ENCODE data around the gene F7.
"Not testable (repeated sequence)": the region's sequence is repeated elsewhere in the genome, so short reads cannot be mapped to it uniquely, and the experiment has no call there.

F7 gene

DNA sequence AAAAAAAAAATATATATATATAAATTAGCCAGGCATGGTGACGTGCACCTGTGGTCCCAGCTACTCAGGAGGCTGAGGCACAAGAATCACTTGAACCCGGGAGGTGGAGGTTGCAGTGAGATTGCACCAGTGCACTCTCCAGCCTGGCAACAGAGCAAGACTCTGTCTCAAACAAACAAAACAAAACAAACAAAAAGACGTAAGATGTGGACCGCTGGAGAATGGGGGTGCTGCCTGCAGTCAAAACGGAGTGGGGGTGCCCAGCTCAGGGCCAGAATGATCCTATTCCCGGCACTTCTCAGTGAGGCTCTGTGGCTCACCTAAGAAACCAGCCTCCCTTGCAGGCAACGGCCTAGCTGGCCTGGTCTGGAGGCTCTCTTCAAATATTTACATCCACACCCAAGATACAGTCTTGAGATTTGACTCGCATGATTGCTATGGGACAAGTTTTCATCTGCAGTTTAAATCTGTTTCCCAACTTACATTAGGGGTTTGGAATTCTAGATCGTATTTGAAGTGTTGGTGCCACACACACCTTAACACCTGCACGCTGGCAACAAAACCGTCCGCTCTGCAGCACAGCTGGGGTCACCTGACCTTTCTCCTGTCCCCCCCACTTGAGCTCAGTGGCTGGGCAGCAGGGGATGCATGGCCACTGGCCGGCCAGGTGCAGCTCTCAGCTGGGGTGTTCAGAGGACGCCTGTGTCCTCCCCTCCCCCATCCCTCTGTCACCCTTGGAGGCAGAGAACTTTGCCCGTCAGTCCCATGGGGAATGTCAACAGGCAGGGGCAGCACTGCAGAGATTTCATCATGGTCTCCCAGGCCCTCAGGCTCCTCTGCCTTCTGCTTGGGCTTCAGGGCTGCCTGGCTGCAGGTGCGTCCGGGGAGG lies at the start of gene F7:
Gene F7 (plus strand): TSS at position 760 of the 889 bp plus-strand sequence. CDS start 51 bp downstream, at position 811.
- no peak for DNase-seq

DNA sequence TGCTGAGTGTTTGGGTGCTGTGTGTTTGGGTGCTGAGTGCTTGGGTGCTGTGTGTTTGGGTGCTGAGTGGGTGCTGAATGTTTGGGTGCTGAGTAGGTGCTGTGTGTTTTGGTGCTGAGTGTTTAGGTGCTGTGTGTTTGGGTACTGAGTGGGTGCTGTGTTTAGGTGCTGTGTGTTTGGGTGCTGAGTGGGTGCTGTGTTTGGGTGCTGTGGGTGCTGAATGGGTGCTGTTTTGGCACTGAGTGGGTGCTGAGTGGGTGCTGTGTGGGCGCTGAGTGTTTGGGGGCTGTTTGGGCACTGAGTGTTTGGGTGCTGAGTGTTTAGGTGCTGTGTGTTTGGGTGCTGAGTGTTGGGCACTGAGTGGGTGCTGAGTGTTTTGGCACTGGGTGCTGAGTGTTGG lies 48.5 kb upstream of the F7 start:
- no peak for DNase-seq

DNA sequence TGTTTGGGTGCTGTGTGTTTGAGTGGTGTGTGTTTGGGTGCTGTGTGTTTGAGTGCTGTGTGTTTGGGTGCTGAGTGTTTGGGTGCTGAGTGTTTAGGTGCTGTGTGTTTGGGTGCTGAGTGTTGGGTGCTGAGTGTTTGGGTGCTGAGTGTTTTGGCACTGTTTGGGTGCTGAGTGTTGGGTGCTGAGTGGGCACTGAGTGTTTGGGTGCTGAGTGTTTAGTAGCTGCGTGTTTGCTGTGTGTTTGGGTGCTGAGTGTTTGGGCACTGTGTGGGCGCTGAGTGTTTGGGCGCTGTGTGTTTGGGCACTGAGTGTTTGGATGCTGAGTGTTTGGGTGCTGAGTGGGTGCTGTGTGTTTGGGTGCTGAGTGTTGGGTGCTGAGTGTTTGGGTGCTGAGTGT lies 48.0 kb upstream of the F7 start:
- not testable (repeated sequence) for DNase-seq

DNA sequence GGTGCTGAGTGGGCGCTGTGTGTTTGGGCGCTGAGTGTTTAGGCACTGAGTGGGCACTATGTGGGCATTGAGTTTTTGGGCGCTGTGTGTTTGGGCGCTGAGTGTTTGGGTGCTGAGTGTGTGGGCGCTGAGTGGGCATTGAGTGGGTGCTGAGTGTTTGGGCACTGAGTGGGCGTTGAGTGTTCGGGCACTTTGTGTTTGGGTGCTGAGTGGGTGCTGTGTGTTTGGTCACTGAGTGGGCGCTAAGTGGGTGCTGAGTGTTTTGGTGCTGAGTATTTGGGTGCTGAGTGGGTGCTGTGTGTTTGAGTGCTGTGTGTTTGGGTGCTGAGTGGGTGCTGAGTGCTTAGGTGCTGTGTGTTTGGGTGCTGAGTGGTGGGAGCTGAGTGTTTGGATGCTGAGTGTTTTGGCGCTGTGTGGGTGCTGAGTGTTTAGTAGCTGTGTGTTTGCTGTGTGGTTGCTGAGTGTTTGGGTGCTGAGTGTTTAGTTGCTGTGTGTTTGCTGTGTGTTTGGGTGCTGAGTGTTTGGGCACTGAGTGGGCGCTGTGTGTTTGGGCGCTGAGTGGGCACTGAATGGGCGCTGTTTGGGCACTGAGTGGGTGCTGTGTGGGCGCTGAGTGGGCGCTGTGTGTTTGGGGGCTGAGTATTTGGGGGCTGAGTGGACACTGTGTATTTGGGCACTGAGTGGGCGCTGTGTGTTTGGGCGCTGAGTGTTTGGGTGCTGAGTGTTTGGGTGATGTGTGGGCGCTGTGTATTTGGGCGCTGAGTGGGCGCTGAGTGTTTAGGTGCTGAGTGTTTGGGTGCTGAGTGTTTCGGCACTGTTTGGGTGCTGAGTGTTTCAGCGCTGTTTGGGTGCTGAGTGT lies 47.2 kb upstream of the F7 start:
- DNase-seq: no peak

DNA sequence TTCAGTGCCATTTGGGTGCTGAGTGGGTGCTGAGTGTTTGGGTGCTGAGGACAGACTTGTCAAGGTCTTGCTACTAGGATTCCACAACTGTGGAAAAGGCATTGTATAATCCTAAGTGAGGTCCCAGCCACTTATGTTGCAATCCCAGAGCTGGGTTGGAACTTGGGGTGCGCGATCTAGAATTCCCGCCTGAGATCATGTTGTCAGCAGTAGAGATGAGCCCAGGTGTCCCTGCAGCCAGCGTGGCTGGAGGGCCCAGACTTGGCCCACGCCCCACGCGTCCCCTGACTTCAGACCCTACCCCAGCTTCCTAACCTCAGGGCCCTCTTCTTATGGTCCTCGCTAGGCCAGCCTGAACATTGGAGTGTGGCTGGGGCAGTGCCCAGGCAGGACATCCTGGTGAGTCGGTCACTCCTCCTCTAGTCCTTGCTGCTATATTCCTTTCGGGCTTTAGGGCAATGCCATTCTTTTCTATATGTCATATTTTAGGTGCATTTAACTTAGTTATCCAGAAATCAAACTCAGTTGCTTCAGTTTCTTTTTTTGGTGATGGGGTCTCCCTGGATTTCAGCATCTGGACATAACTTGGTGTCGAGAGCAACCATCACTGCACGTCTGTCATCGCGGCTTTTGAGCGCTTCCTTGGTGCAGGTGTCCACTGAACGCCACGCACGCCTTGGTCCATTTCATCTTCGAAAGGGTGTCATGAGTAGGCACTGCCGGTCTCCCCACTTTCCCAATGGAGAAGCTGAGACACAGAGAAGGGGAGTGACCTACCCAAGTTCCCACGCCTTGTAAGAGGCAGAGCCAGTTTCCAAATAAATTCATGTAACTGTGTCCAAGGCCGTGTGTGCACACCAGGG lies 46.4 kb upstream of the F7 start:
- DNase-seq: no peak

DNA sequence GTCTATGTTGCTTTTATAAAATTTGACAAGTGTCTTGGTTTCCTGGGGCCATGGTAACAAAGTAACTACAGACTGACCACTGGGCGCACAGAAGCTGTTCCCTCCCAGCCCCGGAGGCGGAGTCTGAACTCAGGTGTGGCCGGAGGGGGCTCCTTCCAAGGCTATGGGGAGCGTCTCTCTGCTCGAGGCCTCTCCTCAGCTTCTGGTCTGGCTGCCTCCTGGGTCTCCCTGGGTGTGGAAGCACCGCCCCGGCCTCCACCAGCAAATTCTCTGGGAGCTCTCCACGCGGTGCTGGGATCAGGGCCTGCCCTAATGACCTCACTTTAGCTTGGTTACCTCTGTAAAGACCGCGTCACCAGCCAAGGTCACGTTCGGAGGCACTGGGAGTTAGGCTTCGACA lies 45.7 kb upstream of the F7 start:
- DNase-seq: no peak

DNA sequence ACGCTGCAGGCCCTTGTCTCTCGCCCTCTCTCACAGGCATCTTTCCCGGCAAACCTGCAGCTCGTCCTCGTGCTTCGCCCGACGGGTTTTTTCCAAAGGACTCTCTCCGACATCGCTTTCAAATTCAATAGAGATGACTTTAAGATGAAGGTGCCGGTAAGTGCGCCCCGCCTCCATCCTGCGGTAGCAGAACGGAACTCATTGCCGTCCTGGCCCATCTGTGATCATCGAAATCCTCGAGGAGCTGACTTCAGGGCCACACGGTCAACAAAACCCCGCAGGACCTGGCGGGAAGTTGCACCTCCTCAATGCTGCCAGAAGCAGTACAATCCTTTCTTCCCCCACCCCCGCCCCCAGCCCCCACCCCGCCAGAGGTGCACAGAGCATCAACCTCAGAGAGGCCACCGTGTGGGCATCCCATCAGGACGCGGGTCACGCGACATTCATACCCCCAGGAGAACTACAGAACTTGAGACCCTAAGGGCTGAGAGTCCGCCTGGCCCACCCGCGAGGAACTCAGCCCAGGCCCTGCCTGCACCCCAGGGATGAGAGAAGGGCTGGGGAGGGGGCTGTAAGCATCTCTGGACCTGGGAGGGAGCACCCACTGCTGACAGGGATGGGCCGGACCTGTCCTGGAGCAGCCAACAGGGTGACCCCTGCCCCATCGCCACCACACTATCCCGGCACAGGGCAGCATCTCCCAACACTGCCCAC lies 44.9 kb upstream of the F7 start:
- no peak for DNase-seq

DNA sequence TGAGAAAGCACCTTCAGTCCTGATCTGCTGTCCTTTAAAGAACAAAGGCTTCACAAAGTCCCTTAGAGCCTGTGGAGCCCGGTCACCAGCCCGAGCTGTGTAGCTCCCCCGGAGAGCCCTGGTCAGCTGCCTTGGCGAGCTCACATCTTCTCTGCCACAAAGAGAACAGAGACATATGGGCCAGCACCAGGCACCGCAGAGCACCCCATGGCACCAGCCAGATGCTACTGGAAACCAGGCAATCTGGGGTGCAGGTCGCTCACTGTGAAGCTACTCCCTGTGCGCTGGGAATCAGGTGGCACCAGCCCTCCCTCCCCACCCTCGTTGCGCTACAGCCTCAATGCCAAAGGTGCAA lies 44.3 kb upstream of the F7 start:
- no peak for DNase-seq

DNA sequence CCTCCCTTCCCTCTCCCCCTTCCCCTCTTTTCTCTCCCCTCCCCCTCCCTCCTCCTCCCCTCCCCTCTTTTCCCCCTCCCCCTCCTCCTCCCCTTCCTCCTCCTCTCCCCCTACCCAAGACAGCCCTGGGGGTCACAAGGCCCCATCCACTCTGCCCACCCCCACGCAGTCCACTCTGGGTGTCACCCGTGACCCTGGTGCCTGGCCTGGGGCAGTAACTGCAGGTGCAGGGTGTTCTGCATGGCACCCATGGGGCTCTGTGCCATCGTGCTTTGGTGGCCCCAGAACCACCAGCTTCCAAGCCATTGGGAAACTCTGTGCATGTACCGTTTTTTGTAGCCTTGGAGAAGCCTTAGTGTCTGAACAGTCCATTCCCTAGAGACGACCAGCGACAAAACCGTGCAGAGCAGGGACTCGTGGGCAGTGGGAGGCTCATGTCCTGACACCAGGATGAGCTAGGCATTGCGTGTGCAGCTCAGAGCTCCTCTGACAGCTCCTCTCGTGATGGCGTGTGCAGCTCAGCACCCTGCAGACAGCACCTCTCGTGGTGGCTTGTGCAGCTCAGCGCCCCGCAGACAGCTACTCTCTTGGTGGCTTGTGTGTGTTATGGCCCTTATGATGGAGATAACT lies 43.7 kb upstream of the F7 start:
- no peak for DNase-seq

DNA sequence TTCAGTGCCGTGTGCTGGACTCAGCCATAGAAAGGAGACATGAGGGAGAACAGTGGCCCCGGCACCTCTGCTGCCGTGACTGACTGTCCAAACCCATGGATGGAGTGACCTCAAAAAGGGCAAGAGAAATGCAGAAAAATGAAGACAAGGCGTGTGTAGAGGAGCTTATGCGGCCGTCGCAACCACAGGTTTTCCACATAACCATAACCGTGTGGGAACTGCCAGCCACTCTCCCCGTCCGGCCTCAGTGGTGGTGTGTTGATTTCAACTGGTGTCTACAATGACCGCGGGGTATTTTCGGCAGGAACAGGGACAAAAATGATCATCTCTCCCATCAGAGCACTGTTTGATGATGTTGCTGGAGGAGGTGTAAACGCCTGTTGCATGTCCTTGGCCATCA lies 42.9 kb upstream of the F7 start:
- no peak for DNase-seq

DNA sequence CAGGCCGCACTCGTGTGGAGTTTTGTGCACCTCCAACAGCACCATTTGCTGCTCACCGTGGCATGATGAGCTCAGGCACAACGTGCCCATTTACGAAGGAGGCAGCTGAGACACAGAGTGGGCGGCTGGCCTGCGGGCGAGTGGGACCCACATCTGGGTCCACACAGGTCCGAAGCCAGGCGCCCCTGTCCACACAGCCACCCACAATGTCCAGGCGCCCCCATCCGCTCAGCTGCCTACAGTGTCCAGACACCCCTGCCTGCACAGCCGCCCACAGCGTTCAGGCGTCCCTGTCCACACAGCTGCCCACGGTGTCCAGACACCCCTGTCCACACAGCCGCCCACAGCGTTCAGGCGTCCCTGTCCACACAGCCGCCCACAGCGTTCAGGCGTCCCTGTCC lies 42.5 kb upstream of the F7 start:
- no peak for DNase-seq

DNA sequence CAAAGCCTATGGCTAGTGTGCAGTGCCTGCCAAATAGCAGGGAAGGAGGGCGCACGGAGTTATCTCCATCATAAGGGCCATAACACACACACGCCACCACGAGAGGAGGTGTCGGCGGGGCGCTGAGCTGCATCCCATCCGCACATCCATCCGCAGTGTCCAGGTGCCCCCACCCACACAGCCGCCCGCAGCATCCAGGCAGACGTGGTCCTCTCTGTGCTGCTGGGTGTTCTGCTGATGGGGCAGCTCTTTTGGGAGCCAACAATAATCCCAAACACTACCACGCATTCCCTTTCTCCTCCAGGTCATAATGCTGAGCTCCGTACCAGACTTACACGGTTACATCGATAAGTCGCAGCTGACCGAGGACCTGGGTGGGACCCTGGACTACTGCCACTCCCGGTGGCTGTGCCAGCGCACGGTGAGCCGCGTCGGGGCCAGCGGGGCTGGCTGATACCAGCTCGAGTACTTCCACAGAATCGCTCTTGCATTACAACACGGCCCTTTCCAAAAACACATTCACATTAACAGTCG lies 41.5 kb upstream of the F7 start:
- no peak for DNase-seq

DNA sequence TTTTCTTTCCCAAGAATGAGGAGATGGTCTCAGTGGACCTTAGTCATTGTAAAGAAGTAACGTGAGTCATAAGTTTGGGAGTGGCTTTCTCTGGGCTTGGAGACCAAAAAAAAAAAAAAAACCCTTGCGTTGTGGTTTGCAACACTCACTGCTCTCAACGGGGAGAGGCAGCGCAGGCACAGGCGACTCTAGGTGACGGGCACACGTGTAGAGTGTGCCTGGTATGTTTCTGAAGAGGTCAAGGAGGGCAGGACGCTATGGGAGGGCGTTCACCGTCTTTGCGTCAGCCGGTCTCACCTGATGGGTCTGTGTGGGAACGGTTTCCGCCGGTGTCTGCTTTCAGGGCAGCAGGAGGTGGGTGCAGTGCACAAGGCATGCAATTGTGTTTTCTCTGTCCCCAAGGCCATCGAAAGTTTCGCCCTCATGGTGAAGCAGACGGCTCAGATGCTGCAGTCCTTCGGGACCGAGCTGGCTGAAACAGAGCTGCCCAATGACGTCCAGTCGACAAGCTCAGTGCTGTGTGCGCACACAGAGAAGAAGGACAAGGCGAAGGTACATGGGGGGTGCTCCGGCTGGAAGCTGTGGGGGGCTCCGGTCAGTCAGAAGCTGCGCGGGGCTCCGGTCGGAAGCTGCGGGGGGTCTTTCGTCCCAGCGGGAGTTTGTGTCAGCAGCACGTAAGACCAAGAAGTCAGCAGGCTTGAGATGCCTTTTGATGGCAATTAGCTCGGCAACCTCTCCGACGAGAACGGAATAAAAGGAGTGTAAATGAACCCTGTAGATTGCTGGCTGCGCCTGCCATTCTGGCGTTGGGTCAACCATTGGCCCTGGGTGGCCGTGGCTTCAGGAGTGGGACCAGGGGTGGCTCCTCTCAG lies 40.8 kb upstream of the F7 start:
- no peak for DNase-seq

DNA sequence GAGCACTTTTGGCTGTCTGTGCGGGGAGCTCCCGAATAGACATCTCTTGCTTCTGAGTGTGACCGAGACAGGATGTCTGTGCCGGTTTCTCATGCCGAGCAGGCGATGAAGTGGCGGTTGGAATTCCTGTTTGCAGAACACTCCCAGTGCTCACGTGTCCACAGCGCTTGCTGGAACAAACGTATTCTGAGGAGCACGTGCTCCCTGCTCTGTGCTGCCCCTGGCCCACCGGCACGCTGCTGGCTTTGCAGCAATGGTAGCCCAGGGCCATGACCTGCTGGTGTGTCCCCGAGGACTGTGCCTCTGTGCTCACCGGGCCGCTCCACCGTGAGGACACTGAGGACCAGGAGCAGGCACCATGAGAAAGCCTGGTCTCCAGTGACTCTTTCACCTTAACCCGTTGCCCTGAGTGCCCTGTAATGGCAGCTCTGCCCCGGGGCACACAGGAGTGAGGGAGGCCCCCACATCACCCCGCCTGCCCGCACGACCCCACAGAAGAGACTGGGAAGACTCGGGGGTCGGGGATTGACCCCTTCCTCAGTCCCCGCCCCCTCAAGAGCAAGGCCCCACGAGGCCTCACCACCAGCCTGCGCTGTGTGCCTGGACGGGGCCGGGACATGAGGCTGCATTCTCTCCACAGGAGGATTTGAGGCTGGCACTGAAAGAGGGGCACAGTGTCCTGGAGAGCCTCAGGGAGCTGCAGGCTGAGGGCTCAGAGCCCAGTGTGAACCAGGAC lies 40.0 kb upstream of the F7 start:
- DNase-seq: no peak

DNA sequence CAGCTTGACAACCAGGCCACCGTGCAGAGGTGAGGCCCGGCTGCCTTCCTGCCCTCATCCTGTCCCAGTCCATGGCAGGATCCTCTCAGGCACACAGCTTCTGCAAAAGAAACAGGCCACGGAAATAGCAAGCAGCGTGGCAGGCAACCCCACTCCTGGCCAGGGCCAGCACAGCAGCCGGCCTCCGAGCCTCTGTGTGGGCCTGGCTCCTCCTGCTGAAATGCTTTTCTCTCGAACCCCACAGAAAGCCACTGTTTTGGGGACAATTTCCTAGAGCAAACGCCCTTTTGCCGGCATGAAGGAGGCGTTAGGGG lies 39.5 kb upstream of the F7 start:
- no peak for DNase-seq

DNA sequence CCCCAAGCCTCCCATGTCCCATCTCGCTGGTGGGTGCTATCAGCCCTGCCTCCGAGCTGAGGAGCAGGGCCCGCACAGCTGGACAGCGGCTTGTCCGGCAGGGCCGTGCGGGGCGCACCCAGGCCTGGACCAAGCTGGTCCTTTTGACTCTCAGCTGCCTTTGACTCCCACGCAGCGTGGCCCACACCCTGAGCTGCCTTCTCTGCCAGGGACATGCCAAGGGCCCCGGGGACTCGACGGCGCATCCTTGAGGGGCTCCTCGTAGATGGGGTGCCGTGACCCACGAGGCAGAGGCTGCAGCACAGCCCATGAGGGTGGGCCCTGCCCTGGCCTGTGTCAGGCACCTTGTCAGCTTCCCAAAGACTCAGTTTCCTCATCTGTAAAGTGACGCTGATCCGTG lies 38.8 kb upstream of the F7 start:
- DNase-seq: no peak

DNA sequence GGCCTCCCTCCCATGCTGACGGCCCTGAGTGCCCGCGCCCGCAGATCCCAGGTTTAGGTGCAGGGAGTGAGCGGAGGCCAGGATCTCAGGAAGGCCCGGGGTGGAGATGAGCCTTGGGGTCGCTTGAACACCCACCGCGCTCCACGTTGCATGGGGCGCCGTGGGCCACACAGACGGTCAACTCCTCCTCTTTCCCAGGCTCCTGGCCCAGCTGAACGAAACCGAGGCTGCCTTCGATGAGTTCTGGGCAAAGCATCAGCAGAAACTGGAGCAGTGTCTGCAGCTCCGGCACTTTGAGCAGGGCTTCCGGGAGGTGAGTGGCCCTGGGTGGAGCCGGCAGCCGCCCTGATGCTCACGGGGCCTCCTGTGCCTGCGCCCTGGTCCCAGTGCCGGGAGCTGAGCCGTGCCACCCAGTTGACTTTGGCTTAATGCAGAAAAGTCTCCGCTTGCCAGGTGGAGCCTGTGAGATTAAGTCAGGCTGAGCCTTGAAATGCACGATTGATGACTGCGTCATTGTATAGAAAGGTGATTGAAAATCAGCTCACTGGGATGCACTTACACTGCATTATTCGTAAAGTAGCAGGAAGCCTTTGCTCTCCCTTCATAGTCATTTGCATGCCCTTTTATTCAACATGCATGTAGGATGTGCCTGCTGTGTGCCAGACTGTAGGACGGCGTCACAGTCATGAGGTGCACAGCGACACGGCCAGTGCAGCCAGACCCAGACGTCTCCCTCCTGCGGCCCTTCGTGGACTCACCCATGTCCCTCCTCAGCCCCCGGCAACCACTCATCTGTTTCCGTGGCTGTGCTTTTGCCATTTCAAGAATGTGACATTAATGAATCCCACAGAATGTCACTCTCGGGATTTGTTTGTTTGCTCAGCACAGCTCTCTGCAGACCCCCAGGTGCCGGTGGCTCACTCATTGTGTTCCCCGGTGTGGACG lies 35.5 kb upstream of the F7 start:
- DNase-seq: no peak

DNA sequence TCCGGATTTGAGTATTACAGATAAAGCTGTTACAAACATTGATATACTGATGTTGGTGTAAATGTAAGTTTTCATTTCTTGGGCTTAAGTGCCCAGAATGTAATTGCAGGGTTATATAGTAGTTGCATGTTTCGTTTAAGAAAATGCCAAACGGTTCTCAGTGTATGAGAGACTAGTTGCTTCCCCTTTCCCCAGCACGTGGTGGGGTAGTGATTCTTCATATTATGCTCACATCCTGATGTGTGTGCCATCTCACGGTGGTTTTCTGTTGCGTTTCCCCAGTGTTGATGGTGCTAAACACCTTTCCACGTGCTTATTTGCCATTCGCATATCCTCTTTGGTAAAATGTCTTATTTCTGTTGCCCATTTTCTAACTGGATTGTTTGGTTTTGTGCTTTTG lies 34.7 kb upstream of the F7 start:
- DNase-seq: no peak

DNA sequence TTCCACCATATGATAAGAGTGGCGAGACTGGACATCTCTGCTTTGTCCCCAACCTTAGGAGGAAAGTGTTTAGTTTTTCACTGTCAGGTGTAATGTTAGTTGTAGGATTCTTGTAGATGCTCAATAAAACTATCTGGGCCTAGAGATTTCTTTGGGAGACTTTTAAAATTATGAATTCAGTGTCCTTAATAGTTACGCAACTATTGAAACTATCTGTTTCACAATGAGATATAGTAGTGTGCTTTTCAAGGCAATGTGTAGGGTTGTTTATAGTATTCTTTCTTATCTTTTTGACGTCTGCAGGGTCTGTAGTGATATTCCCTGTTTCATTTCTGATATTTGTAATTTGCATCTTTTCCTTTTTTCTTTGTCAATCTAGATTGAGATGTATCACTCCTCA lies 33.2 kb upstream of the F7 start:
- DNase-seq: no peak
